Adipose tissue (tissue), 3 donors: ENCODE data around the gene FLNC. TPM values are rescaled to one million over a fixed set of nuclear protein-coding genes. Genes with fewer than 3 reads are reported as not detected.

ENCODE experiments used
- H3K27ac ChIP-seq: one replicate; pipeline ENCODE4 v1.5.1; 2013; ENCODE audit warnings: low read depth, low read length
- WGBS, 3 donors: extraction: QIAGEN DNeasy Blood & Tissue Kit; methylation state at CpG; one replicate each; pipeline ENCODE4 v1.1.7; 2013; 5-methylcytosine and 5-hydroxymethylcytosine counted together
- polyA plus RNA-seq, 3 donors: library from polyadenylated mRNA; stranded (reverse); fragments of 200-250 nt; gene quantifications; one replicate each; pipeline ENCODE4 v1.2.3, GENCODE V29; 2013
- donor health status: healthy with polysubstance abuse.
- donor health status: Bipolar disorder and iron deficiency.
- donor health status: healthy.

Gene FLNC, protein sequence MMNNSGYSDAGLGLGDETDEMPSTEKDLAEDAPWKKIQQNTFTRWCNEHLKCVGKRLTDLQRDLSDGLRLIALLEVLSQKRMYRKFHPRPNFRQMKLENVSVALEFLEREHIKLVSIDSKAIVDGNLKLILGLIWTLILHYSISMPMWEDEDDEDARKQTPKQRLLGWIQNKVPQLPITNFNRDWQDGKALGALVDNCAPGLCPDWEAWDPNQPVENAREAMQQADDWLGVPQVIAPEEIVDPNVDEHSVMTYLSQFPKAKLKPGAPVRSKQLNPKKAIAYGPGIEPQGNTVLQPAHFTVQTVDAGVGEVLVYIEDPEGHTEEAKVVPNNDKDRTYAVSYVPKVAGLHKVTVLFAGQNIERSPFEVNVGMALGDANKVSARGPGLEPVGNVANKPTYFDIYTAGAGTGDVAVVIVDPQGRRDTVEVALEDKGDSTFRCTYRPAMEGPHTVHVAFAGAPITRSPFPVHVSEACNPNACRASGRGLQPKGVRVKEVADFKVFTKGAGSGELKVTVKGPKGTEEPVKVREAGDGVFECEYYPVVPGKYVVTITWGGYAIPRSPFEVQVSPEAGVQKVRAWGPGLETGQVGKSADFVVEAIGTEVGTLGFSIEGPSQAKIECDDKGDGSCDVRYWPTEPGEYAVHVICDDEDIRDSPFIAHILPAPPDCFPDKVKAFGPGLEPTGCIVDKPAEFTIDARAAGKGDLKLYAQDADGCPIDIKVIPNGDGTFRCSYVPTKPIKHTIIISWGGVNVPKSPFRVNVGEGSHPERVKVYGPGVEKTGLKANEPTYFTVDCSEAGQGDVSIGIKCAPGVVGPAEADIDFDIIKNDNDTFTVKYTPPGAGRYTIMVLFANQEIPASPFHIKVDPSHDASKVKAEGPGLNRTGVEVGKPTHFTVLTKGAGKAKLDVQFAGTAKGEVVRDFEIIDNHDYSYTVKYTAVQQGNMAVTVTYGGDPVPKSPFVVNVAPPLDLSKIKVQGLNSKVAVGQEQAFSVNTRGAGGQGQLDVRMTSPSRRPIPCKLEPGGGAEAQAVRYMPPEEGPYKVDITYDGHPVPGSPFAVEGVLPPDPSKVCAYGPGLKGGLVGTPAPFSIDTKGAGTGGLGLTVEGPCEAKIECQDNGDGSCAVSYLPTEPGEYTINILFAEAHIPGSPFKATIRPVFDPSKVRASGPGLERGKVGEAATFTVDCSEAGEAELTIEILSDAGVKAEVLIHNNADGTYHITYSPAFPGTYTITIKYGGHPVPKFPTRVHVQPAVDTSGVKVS (N-terminal part only)
- 1 to 10 TPM; 5.8 to 9.3 (median 7.3) TPM for polyA plus RNA-seq

- 1 to 2% (median 2%) methylated on average over 82 to 109 of the region's 109 CpGs for WGBS, 3 donors
Measured at GRCh38 chr7:128830231-128831177, at the start of gene FLNC. Gene FLNC (plus strand): TSS chr7:128830406. CDS start chr7:128830638, 232 bp downstream.

GRCh38 chr7:128781126-128781525 is 49.1 kb upstream of the FLNC start:
- WGBS, 3 donors = 66 to 84% (median 70%) methylated on average over 5 of the region's 5 CpGs
- H3K27ac ChIP-seq = no peak overlapping the region

More at GRCh38 chr7:128830231-128831177, at the start of gene FLNC:
- no peak within 1 kb of the TSS for H3K27ac ChIP-seq

GRCh38 chr7:128781851-128782250 is 48.4 kb upstream of the FLNC start:
- WGBS, 3 donors = 62 to 77% (median 76%) methylated on average over 3 of the region's 3 CpGs

DNA sequence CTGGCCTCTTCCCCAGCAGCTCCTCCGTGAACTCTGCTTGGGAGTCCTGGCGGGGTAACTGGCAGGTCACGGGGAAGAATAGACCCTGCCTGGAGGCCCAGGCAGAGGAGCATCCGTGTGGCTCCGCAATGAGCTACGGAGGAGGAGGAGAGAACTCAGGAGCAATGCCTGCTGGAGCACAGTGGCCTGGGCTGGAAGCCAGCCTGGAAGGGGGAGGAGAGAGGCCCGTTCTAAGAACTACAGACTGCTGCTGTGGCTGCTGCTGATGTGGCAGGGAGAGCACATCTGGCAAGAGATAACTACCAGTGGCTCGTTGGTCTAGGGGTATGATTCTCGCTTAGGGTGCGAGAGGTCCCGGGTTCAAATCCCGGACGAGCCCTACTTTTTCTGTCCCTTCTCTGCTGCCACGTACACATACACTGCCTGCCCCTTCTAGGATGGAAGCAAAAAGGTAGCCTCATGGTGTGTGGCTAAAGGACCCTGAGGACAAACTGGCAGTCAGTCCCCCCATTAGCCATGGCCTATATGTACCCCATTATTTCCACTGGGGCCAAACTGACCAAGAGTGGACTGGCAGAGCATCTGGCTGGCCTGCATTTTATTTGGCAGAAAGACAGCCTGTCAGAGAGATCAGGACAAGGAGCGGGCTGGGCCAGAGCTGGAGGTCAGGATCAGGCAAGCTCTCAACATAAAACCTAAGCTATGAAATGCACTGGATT is 46.9 kb upstream of the FLNC start:
- H3K27ac ChIP-seq = no peak overlapping the region
- WGBS, 3 donors = 46 to 63% (median 47%) methylated on average over 15 of the region's 15 CpGs

More at GRCh38 chr7:128781851-128782250, 48.4 kb upstream of the FLNC start:
- H3K27ac ChIP-seq = no peak overlapping the region

- no peak overlapping the region for H3K27ac ChIP-seq
- WGBS, 3 donors = 76 to 93% (median 84%) methylated on average over 3 of the region's 3 CpGs
Measured at GRCh38 chr7:128785738-128786137, 44.5 kb upstream of the FLNC start.

GRCh38 chr7:128788446-128789412 is 41.5 kb upstream of the FLNC start:
- 63 to 85% (median 84%) methylated on average over 9 of the region's 9 CpGs for WGBS, 3 donors
- H3K27ac ChIP-seq = no peak overlapping the region

DNA sequence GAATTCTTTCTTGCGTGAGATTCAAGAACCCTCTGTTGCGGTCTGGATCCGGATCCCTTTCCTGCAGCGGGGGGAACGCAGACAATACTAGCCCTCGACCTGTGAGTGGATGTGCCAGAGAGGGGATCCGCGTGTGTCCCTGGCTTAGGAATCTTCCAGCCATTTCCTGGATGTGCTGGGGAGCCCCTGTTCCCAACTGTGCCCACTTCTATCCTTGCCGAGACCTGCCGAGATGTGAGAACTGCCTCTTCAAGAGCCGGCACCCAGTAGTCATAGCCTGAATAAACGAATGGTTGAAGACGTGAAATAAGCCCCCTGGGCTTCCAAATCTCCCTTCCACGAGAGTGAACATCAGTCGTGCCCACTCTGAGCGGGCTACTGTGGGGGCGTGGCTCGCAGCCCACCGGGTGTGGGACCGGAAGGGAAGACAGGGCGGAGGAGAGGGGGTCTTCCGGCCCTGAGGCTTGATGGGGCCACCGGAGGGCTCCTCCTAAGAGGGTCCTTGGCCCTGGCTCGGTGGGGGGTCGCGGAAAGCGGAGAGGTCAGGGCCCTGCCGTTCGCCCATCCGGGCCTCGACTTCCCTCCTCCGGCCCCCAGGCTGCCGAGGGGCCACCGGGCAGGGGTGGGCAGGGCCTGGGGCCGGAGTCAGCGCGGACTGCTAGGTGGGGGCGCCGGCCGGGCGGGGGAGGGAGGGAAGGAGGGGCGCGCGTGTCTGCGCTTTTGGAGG is 39.7 kb upstream of the FLNC start:
- H3K27ac ChIP-seq = no peak overlapping the region
- WGBS, 3 donors = 14 to 25% (median 16%) methylated on average over 22 to 45 of the region's 45 CpGs

DNA sequence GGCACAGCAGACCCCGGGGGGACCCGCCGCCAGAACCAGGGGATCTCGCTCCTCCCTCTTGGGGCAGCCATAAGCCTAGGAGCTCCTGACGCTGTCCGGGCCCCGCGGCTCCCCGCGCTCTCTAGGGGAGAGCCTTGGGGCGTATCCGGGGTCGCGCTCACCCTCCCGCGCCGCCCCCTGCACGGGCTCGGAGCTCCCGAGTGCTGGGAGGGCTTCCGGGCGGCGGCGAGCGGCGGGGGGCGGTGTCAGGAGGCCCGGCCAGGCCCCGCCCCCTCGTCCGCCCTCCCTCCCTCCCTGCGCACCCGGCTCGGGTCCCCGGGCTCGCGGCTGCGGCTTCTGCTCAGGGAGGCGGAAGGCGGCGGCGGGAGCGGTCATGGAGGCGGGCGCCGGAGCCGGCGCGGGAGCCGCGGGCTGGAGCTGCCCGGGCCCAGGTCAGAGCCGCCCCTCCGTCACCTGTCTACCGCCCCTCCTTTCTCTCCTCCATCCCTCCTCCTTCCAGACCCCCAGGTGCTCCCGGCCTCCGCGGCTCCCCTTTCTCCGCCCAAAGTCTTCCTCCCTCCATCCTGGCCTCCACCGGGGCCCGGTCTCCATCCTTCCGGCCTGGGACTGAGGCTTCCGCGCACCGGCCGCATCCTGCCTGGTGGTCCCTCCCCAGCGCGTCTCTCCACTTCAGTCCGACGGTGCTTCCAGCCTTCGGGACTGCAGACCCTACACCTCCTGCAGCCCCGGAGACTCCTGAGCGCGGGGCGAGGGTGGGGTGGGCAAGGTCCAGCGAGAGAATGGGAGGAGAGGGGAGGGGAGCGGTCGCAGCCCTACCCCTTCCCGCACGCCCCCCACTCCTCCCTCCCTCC is 38.9 kb upstream of the FLNC start, which contains the start of gene CCDC136:
Gene CCDC136, plus strand, starts transcription at position 848 of the 851 bp plus-strand sequence. CDS start 444 bp downstream, outside the sequence.
- H3K27ac ChIP-seq = no peak within 1 kb of the TSS
- WGBS, 3 donors = 1% methylated on average over 55 to 80 of the region's 80 CpGs

GRCh38 chr7:128791972-128792327 is 38.3 kb upstream of the FLNC start:
- 23 to 37% (median 24%) methylated on average over 7 to 9 of the region's 9 CpGs for WGBS, 3 donors
- H3K27ac ChIP-seq = no peak overlapping the region

- WGBS, 3 donors = 46 to 67% (median 54%) methylated on average over 10 of the region's 10 CpGs
- no peak overlapping the region for H3K27ac ChIP-seq
Measured at GRCh38 chr7:128792471-128793180, 37.6 kb upstream of the FLNC start.

- H3K27ac ChIP-seq = no peak overlapping the region
- WGBS, 3 donors = 94 to 98% (median 96%) methylated on average over 5 of the region's 5 CpGs
Measured at GRCh38 chr7:128793181-128793547, 37.0 kb upstream of the FLNC start.

DNA sequence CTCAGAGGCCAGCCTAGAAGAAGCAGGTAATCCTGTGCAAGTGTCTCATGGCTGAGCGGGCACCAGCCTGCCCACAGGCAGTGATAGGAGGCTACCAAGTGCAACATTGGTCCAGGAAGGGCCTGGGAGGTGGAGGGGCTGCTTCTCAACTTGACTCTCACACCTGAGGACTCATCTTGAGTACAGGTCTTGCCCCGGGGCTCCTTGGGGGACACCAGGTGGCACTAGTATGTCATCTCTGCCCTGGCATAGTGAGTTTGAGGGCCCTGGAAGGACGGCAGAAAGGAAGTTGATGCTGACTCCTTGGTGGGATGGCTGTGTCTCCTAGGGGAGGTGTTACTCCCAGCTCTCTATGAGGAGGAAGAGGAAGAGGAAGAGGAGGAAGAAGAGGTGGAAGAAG is 36.2 kb upstream of the FLNC start:
- no peak overlapping the region for H3K27ac ChIP-seq
- WGBS, 3 donors = 65 to 73% (median 65%) methylated on average over 3 of the region's 3 CpGs

- WGBS, 3 donors = 93 to 96% (median 95%) methylated on average over 8 of the region's 8 CpGs
- no peak overlapping the region for H3K27ac ChIP-seq
Measured at GRCh38 chr7:128794436-128794835, 35.8 kb upstream of the FLNC start.

DNA sequence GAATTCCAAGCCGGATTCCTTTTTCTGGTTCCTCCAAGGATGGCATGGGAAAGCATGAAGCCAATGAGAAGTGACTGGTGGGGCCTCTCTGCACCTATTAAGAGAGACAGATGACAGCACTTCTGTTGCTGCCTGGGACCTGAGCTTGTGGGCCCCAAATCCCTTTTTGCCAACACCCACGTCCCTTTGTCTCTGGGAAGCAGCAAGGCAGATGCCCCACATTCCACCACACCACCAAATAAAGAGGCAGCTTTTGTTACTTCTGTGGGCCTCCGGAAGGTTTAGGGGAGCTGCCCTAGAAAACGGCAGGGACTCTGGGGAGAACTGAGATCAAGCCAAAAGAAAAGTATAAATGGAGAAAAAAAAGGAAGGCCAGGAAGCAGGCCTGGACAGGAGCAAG is 35.1 kb upstream of the FLNC start:
- H3K27ac ChIP-seq = no peak overlapping the region
- 86 to 90% (median 90%) methylated on average over 4 of the region's 4 CpGs for WGBS, 3 donors
